Measurements from ENCODE around the gene MSRB1. TPM values are rescaled to one million over a fixed set of nuclear protein-coding genes. Genes with fewer than 3 reads are reported as not detected.

MSRB1 gene
- total and polyA plus RNA-seq, 7 donors, result 17.8 to 136 (median 35.7) TPM

DNA sequence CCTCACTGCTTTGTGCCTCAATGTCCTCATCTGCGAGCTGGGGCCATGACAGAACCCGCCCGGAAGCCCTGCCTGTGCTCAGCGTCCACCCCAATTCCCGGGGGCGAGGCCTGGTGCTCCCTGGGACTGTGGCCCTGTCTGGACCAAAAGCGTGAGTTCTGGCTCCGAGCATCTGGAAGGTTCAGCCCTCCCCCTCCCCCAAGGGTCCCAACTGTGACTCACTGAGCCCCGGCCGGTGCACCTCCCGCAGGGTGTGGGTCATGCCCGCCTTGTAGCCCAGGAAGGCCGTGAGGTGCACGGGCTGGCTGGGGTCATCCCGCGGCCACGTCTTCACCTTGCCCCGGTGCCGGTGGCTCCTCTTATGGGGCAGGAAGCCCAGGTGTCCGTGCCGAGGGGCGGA lies 10.7 kb upstream of the MSRB1 start:
- intact Hi-C loops (cut with DNase I), result no loop called here
- H3K9me3 ChIP-seq, result no peaks in the 10 kb centered on the region
- WGBS, 2 donors, result 92 to 93% methylated on average over 22 of the region's 22 CpGs
- no peak overlapping the region for H3K4me3 ChIP-seq
- H3K4me1 ChIP-seq, result peaks cover 0 to 2% (median 1%) of the 10 kb centered on the region in 4 donors
- TF ChIP-seq POLR2AphosphoS5 (IDR thresholded peaks at IDR 0.05) (no peak), EP300 (IDR thresholded peaks at IDR 0.05) (no peak), POLR2A (IDR thresholded peaks at IDR 0.05) (no peak)
- TF ChIP-seq, protein P1, sequence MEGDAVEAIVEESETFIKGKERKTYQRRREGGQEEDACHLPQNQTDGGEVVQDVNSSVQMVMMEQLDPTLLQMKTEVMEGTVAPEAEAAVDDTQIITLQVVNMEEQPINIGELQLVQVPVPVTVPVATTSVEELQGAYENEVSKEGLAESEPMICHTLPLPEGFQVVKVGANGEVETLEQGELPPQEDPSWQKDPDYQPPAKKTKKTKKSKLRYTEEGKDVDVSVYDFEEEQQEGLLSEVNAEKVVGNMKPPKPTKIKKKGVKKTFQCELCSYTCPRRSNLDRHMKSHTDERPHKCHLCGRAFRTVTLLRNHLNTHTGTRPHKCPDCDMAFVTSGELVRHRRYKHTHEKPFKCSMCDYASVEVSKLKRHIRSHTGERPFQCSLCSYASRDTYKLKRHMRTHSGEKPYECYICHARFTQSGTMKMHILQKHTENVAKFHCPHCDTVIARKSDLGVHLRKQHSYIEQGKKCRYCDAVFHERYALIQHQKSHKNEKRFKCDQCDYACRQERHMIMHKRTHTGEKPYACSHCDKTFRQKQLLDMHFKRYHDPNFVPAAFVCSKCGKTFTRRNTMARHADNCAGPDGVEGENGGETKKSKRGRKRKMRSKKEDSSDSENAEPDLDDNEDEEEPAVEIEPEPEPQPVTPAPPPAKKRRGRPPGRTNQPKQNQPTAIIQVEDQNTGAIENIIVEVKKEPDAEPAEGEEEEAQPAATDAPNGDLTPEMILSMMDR (IDR thresholded peaks at IDR 0.05), result no peak
- no peaks in the 10 kb centered on the region for H3K36me3 ChIP-seq
- DNase-seq, result no peak
- H3K27ac ChIP-seq, result no peak overlapping the region
- H3K27me3 ChIP-seq, result no peaks in the 10 kb centered on the region

GRCh38 chr16:1950559-1950958 lies 7.6 kb upstream of the MSRB1 start:
- 88 to 92% methylated on average over 19 of the region's 19 CpGs for WGBS, 2 donors
- intact Hi-C loops (cut with DNase I), result no loop called here

DNA sequence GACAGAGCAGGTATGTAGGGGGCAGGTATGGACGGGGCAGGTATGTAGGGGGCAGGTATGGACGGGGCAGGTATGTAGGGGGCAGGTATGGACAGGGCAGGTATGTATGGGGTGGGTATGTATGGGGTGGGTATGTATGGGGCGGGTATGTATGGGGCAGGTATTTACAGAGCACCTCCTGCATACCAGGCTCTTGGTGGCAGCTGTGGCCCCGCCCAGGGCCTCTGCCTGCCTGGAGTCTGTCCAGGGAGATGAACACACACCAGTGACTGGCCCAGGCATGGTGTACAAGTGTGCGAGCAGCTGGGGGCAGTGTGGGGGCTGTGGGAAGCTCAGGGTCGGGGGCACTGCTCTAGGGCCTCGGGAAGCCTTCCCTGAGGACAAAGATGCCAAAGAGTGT lies 7.0 kb upstream of the MSRB1 start:
- no peak for DNase-seq
- no peak for TF ChIP-seq POLR2AphosphoS5 (IDR thresholded peaks at IDR 0.05)
- no peak for TF ChIP-seq POLR2A (IDR thresholded peaks at IDR 0.05)
- TF ChIP-seq EP300 (IDR thresholded peaks at IDR 0.05), result no peak
- TF ChIP-seq, protein P1 (IDR thresholded peaks at IDR 0.05), result no peak
- H3K4me1 ChIP-seq, result no peaks in the 10 kb centered on the region
- H3K4me3 ChIP-seq, result no peak overlapping the region
- no peak overlapping the region for H3K27ac ChIP-seq
- intact Hi-C loops (cut with DNase I), result no loop called here
- H3K36me3 ChIP-seq, result no peaks in the 10 kb centered on the region
- H3K27me3 ChIP-seq, result no peaks in the 10 kb centered on the region
- WGBS, 2 donors, result 35 to 77% methylated on average over 7 of the region's 7 CpGs
- no peaks in the 10 kb centered on the region for H3K9me3 ChIP-seq

More at GRCh38 chr16:1950559-1950958, 7.6 kb upstream of the MSRB1 start:
- TF ChIP-seq POLR2AphosphoS5 (IDR thresholded peaks at IDR 0.05), result no peak
- TF ChIP-seq POLR2A (IDR thresholded peaks at IDR 0.05), result no peak
- no peak for TF ChIP-seq EP300 (IDR thresholded peaks at IDR 0.05)
- TF ChIP-seq, protein P1 (IDR thresholded peaks at IDR 0.05), result no peak
- Histone ChIP-seq H3K27ac (no peak overlapping the region), H3K27me3 (no peaks in the 10 kb centered on the region), H3K9me3 (no peaks in the 10 kb centered on the region), H3K36me3 (no peaks in the 10 kb centered on the region), H3K4me1 (no peaks in the 10 kb centered on the region), H3K4me3 (no peak overlapping the region)
- DNase-seq, result no peak

GRCh38 chr16:1949507-1949906 lies 6.5 kb upstream of the MSRB1 start:
- TF ChIP-seq, protein P1 (IDR thresholded peaks at IDR 0.05), result no peak
- TF ChIP-seq EP300 (IDR thresholded peaks at IDR 0.05), result no peak
- no peak for TF ChIP-seq POLR2AphosphoS5 (IDR thresholded peaks at IDR 0.05)
- no peak for TF ChIP-seq POLR2A (IDR thresholded peaks at IDR 0.05)
- no peak for DNase-seq
- no peaks in the 10 kb centered on the region for H3K27me3 ChIP-seq
- no peak overlapping the region for H3K27ac ChIP-seq
- H3K36me3 ChIP-seq, result no peaks in the 10 kb centered on the region
- no peak overlapping the region for H3K4me3 ChIP-seq
- intact Hi-C loops (cut with DNase I), result no loop called here
- H3K9me3 ChIP-seq, result no peaks in the 10 kb centered on the region
- H3K4me1 ChIP-seq, result no peaks in the 10 kb centered on the region
- 93 to 96% methylated on average over 11 of the region's 11 CpGs for WGBS, 2 donors

- WGBS, 2 donors, result 91 to 94% methylated on average over 9 of the region's 9 CpGs
- Histone ChIP-seq H3K4me1 (peaks cover 0 to 14% (median 3%) of the 10 kb centered on the region in 4 donors), H3K9me3 (no peaks in the 10 kb centered on the region), H3K27ac (no peak overlapping the region), H3K36me3 (no peaks in the 10 kb centered on the region), H3K4me3 (no peak overlapping the region), H3K27me3 (no peaks in the 10 kb centered on the region)
- TF ChIP-seq POLR2AphosphoS5 (IDR thresholded peaks at IDR 0.05) (no peak), POLR2A (IDR thresholded peaks at IDR 0.05) (no peak), EP300 (IDR thresholded peaks at IDR 0.05) (no peak)
- TF ChIP-seq, protein P1 (IDR thresholded peaks at IDR 0.05), result no peak
- no peak for DNase-seq
- intact Hi-C loops (cut with DNase I), result no loop called here
Observed at GRCh38 chr16:1947369-1947670, 4.3 kb upstream of the MSRB1 start.

All from sigmoid colon (tissue), 7 donors.